Measurements from ENCODE around the gene NKAIN2. TPM values are rescaled to one million over a fixed set of nuclear protein-coding genes. Genes with fewer than 3 reads are reported as not detected.
"Not testable (repeated sequence)": the region's sequence is repeated elsewhere in the genome, so short reads cannot be mapped to it uniquely, and the experiment has no call there.

The NKAIN2 gene
- total RNA-seq, 1 donor from 2014 or later = not detected

DNA sequence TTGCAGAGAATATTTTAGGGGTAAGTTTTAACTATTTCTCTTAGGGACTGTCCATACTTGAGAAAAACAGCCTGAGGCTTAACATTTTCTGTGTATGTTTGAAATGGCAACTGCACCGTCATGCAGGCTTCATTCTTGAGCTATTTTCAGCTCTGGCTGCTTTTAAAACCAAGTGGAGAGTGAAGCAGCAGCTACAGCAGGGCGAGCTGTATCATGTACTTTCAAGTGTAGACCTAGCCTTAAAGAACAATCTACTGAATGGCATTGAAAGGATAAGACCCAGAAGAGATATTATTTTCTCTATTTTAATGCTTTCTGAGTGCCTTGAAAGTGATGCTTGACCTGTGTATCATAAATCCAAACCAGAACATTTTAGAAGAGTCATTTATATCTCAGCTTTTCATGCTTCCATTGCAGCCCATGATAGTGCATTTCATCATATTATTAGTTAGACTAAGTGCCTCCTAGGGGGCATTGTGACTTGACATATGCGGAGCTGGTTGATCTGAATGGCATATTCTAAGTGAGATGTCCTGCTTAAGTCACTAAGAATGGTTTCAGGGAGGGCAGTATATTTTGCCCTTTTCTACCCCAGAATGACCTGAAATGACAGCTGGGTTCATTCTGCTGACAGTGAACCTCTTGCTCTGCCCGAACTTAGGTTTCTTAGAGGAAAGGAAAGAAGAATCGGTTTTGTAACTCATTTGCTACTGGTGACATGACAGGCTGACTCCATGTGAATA is 85.3 kb downstream of the NKAIN2 start:
- no peak for DNase-seq (ENCODE audit: low read depth in 2 of 2)

DNA sequence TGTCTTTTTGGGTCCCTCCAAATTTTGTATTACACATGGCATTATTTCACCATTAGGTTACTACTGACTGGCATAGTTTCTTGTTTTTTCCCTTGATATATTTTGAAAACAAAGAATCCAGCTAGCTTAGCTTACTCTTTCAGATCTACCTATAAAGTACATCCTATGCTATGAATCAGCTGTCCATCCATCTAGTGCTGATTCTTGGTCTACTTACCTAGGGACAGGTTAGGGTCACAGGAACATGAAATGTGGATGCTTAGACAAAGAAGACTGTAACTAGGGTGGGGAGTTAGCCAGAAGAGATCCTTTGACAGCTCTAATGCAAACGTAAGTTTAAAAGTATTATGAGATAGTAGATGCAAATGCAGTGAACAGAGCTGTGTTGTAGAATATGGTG is 91.7 kb downstream of the NKAIN2 start:
- DNase-seq (ENCODE audit: low read depth in 2 of 2) = no peak

DNA sequence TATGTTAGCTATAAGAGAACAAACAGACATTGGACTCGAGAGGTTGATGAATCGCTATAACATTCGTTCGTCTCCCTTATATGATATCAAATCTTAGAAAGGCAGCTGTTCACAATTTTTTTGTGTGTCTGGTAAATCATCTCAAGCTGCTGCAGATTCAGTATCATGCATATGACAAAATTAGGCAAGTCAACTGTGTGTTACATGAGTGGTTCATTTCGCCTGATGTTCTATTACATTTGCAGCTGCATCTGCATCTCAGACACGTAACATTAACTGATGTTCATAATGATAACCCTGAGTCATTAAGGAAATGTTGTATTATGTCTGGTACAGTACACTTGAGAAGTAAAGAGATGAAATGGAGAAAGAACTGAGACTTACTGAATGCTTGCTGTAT is 92.1 kb downstream of the NKAIN2 start:
- DNase-seq (ENCODE audit: low read depth in 2 of 2) = no peak

DNA sequence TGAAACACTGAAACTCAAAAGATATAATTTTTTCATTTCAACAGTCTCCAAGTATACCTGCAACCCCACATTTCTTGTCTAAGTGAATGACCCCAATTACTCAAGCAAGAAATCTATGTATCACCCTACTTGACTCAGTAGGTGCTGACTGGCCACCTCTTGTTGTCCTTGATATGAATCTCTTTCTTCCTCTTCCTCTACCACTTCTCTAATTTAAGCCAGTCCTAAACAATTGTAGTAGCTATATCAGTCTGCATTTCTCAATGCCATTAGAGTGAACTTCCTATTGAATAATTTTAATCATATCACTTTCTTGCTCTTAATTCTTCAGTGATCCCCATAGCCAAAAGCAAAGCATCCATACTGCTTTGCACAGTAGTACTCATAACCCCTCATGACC is 93.2 kb downstream of the NKAIN2 start:
- no peak for DNase-seq (ENCODE audit: low read depth in 2 of 2)

DNA sequence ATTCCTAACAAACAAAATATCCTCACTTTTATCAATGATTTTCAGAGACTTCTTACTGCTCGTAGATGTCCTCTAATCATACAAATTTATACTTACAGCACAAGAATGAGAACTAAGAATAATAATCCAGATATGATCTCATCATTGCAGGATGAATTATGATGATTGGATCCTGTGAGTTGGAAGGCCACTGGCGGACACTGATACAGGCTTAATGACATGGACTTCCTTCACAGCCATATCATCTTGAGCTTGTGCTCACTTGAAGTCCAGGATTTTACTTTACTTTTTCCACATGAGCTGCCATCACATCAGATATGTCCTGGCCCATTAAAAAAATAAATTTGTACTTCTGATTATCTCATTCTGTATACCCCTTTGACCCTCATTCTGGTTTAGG is 94.3 kb downstream of the NKAIN2 start:
- no peak for DNase-seq (ENCODE audit: low read depth in 2 of 2)

DNA sequence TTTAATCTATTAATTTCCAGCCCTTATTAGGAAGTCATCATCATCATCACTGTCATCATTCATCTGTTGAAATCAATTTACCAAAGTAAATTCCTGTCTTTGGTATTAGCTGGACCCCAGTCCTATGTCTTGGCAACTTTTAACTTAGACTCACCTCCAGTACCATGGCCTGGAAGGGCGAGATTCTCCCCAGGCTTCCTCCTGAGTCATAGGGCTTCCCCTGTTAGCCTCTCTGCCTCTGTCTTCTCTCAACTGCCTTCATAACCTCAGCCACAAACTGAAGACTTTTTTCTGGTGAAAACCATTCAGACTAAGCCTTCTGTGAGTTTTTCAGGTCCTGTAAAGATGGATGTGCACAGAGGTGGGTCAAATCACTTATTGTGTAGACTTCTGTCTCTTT is 95.0 kb downstream of the NKAIN2 start:
- DNase-seq (ENCODE audit: low read depth in 2 of 2) = no peak

DNA sequence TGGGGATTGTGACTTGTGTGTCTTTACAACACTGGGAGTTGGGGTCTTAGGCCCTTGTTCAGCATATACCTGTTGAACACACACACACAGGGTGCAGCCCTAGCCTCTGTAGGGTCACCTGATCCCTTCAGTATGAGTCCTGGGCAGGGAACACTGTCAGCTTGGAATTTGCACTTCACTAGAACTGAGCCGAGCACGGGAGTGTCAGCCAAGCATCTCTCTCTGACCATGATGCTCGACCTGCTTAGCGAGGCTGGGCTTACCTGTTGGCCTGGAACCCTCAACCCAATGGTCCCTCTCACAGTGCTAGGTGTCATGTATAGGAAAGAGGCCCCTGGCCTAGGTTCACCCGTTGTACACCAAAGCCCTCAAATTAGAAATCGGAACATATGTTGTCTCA is 96.1 kb downstream of the NKAIN2 start:
- DNase-seq (ENCODE audit: low read depth in 2 of 2) = no peak

DNA sequence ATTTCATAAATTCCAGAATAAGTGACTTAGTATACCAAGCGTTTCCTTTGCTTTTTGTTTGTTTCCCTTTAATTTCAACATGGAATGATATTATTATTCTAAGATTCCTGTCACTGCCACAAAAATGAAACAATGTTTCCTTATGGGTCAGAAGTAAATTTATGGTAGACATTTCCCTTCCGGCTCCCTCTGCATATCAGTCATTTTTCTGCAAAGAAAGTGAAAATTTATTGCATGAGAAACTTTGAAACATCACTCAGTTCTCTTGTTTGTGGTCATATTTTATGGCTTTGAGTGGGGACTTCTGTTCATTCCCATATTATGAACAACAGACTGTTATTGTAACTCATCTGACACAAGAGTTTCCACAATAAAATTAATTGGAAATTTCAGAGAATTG is 97.8 kb downstream of the NKAIN2 start:
- DNase-seq (ENCODE audit: low read depth in 2 of 2) = no peak

DNA sequence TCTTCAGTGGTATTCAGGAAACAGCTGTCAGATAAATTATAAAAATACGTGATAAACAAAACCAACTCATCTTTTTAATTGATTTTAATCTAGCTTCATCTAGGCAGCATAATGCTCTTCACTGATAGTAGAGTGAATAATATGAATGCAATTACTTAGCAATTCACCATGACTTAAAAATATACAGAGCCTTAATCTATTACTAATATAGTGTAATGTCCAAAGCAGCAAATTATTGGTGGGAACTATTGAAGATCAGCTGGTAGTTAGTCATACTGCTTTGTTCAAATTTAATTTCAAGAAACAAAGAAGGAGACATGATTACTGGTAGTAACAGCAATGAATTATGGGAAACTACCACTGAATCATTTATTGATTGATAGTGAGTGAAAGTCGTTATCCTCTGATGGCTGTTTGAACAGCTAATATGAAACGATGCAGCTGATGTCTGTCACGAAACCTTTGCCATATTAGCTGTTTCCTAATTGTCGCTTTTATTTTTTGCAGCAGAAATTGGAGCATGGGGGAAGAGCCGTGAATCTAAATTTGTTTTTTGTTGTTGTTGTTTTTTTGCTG is 99.2 kb downstream of the NKAIN2 start:
- DNase-seq (ENCODE audit: low read depth in 2 of 2) = no peak

DNA sequence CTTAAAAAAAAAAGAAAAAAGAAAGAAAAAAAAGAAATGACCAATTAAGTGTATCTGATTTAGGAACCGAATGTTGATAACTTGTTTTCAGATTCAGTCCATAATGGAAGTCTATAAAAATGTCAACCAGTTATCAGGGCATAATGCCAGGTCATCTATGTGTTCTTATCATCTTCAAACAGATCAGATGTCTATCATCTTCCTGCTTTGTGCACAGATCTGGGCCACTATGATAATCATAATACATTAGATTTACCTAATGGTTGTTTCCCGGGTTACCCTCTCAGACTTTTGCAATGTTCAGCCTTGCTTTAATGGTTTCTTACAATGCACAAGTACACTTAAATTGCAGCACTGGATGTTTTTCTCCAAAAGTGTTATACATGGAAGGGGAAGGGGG is 100.6 kb downstream of the NKAIN2 start:
- no peak for DNase-seq (ENCODE audit: low read depth in 2 of 2)

DNA sequence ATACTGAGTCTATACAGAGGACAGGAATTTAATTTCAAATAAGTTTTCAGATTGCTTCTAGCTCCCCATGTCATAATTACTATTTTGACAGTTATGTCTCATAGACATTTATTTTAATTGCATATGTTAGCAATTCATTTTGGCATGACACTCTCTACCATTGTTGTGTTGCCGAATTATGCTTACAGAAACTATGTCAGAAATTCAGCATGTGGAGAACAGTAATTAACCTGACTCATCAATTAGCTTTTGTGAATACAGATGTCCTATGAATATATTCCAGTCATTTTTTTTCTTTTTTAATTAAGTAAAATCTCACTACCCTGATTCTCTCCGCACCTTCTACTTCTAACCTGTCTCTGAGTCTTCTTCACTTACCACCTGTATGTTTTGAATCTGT is 105.1 kb downstream of the NKAIN2 start:
- DNase-seq (ENCODE audit: low read depth in 2 of 2) = no peak

DNA sequence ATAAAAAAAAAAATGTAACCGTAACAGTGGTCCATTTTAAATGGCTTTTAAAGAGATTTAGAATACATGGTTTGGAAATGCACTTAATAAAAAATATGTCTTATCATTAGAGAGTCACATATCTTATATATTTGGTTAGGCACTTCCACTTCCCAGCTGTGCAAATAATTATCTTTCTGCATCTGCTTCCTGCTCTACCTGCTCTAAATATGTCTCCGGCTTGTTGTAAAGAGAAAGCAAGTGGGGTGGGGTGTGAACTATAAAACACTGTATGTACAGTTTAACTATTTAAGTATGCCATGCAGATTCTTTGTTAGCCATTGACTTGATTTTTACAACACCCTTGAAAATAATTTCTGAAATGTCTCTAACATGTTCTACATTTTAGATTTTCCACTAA is 106.3 kb downstream of the NKAIN2 start:
- no peak for DNase-seq (ENCODE audit: low read depth in 2 of 2)

DNA sequence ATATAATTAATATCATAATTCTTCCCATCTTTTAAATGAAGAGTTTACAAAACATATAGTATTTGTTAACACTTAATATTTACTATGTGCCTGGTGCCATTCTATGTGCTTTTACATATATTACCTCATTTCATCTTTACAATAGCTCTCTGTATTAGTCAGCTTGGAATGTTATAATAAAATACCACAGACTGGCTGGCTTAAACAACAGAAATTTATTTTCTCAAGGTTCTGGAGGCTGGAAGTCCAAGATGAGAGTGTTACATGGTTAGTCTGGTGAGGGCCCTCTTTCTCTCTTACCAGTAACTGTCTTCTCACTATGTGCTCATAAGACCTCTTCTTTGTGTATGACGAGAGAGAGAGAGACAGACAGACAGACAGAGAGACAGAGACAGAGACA is 110.2 kb downstream of the NKAIN2 start:
- no peak for DNase-seq (ENCODE audit: low read depth in 2 of 2)

DNA sequence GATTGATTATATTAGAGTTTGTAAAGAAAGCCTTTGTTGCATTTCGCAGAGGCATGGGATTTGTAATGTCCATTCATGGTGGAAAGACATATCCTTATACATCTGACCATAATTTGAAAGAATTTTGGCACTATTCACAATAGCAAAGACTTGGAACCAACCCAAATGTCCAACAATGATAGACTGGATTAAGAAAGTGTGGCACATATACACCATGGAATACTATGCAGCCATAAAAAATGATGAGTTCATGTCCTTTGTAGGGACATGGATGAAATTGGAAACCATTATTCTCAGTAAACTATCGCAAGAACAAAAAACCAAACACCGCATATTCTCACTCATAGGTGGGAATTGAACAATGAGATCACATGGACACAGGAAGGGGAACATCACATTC is 119.7 kb downstream of the NKAIN2 start:
- not testable (repeated sequence) for DNase-seq (ENCODE audit: low read depth in 2 of 2)

DNA sequence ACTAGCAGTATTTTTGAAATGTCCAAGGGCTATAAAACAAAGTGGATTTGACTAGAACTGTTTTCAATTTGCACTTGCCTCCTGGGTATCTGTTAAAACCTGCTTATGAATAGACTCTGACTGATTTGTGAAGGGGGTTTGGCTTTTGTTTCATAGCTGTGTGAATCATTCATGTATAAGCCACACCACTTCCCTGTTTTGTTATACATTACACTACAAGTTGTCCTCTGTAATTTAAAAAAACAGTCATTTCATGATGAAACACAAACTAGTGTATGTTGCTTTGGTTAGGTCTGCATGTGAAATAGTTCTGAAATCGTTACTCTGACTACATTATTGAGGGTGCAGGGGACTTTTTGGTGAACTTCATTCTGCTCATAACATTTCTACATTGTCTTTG is 121.7 kb downstream of the NKAIN2 start:
- DNase-seq (ENCODE audit: low read depth in 2 of 2) = no peak

DNA sequence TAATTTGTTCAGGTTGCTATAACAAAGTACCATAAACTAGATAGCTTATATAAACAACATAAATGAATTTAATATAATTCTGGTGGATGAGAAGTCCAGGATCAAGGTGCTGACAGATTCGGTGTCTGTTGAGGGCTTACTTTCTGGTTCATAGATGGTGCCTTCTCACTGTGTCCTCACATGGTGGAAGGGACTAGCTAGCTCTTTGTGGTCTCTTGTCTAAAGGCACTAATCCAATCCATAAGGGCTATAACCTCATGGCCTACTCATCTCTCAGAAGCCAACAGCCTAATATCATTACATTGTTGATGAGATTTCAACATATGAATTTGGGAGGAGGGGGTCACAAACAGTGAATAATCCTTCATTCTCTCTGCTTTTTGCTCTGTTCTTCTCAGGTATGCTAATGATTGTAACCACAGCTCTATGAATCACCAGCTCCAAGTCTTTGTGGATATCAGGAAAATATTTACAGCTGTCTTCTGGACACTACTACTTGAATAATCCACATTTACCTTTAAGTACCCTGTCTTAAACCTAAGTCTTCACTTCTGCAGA is 122.3 kb downstream of the NKAIN2 start:
- no peak for DNase-seq (ENCODE audit: low read depth in 2 of 2)

DNA sequence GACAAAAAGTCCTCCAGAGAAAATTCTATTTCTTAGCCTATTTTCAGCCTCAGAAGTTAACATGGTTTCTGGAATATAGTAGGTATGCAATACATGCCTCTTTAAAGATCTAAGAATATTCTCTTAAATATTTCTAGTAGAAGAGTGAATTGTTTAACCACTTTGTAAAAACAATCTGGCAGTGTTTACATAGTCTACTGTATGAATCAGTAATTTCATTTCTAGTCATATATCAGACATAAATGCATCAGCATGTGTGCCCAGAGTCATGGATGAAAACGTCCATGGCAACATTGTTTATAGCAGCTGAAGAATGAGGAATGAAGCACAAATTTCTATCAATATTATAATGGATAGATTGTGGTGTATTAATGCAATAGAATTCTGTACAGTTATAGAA is 124.9 kb downstream of the NKAIN2 start:
- no peak for DNase-seq (ENCODE audit: low read depth in 2 of 2)

DNA sequence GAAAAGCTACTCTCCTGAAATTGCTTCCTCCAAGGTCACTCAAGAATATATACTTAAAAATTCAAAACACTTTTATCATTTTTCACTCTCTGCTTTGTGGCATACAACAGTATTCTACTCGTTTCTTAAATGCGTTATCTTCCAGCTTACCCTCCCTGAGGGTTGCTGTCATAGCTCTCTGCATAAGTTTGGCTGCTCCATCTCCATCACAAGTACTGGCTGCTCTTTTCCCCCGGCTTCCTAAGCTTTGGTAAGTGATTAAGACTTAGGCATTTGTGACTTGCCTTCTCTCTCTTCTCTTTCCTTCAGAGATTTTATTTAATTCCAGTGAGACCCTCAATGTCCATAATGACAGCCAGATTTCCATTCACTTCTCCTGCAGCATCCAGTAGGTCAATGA is 128.3 kb downstream of the NKAIN2 start:
- DNase-seq (ENCODE audit: low read depth in 2 of 2) = no peak

DNA sequence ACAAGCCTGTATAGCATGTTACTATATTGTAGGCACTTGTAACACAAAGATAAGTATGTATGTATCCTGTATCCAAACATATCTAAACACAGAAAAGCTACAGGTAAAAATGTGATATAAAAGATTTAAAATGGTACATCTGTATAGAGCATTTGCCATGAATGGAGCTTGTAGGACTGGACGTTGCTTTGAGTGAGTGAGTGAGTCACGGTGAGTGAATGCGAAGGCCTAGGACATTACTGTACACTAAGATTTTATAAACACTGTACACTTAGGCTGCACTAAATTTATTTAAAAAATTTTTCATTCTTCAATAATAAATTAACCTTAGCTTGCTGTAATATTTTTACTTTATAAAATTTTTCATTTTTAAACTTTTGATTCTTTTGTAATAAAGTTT is 136.9 kb downstream of the NKAIN2 start:
- no peak for DNase-seq (ENCODE audit: low read depth in 2 of 2)

DNA sequence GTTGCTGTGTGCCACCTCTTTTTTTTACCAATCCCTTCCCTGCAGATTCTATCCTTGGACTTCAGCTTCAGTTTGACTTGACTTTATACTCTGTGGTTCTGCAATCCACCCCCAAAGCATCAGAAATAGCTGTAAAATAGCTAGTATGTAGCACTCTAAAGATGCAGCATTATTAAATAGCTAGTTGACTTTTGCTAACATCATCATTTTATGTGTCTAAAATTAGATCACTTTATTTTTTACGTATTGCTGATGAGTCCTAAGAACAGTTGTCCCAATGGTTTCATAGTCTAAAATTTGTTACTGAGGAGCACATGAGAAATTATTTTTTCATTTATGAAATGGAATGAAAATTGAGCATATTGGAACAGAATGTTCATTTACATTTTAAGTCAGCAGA is 138.2 kb downstream of the NKAIN2 start:
- DNase-seq (ENCODE audit: low read depth in 2 of 2) = no peak

DNA sequence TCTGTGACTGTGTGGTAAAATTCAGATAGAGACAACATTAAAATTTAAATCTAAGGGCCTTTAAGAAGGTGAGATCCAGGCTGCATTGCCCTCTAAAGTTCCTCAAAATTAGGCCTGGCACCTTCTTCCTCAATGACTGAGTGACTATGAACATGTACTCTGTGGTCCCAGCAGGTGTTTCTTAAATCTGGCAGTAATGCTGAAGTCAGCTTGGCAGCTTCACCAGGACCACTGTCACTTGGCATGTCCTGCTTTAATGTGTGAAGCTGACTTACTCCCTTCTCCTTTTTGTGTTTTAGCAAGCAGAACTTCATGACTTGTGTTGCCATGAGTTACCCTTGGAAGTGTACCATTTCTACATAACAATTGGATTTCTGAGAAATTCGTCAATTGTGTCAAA is 141.7 kb downstream of the NKAIN2 start:
- no peak for DNase-seq (ENCODE audit: low read depth in 2 of 2)

DNA sequence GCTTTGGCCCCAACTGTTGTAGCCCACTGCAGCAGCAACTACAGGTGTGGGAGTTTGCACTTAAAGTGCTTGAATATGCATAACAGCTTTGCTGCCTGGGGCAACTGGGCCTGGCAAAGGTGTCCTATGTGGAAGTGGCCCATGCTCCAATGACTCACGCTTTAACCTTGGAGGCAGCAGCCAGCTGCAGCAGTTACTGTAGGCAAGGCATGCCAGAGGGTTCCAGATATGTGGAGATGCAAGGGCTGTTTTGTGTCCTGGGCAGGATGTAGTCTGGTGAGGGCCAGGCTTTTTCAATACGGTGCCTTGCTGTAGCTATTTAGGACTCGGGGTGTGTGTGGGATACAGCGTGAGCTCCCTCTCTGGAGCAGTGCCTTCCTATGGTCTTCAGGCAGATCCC is 150.3 kb downstream of the NKAIN2 start:
- DNase-seq (ENCODE audit: low read depth in 2 of 2) = no peak

DNA sequence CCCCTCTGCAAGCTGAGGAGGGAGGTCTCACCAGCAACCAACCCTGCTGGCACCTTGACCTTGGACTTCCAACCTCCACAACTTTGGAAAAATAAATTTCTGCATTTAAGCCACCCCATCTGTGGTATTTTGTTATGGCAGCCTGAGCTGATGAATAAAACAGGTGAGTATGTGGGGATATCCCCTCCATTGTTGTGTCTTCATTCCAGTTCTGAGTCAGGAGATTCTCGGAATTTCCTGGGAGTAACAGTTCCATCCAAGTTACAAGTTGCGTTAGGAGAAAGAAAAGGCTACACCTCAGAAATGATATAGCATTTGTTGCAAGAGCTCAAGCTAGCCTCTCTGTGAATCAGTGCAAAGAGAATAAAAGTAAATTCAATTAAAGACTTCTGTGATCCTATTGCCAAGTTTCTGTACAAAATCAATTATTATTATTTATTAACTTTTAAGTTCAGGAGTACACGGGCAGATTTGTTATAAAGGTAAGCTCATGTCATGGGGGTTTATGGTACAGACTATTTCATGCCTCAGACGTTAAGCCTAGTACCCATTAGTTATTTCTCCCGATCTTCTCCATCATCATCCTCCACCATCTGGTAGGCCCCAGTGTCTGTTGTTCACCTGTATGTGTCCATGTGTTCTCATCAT is 153.0 kb downstream of the NKAIN2 start:
- DNase-seq (ENCODE audit: low read depth in 2 of 2) = no peak

Data from lung microvascular endothelial cell (primary cell).